Neuronal stem cell (in vitro differentiated cells): ENCODE data around the gene CD86.

Source experiments
- DNase-seq: peaks from one replicate; pipeline ENCODE4 v3.0.0-alpha.2; 2013; ENCODE audit warnings: low spot score
- H2AFZ ChIP-seq: one replicate; pipeline ENCODE4 v1.6.1; 2013; ENCODE audit warnings: mild to moderate bottlenecking, low read length, inconsistent platforms
- H2AK5ac ChIP-seq: 2 replicates; pipeline ENCODE4 v1.6.1; 2013; ENCODE audit warnings: low read depth, mild to moderate bottlenecking, inconsistent platforms, low read length, moderate library complexity, mixed read lengths
- H2BK120ac ChIP-seq: 2 replicates; pipeline ENCODE4 v1.6.1; 2013; ENCODE audit warnings: low read depth, mild to moderate bottlenecking, inconsistent platforms, low read length, moderate library complexity, mixed read lengths
- H2BK12ac ChIP-seq: one replicate; pipeline ENCODE4 v1.6.1; 2013; ENCODE audit warnings: low read length, inconsistent platforms
- H2BK15ac ChIP-seq: 2 replicates; pipeline ENCODE4 v1.6.1; 2013; ENCODE audit warnings: mild to moderate bottlenecking, low read length, inconsistent platforms, mixed read lengths
- H2BK5ac ChIP-seq: one replicate; pipeline ENCODE4 v1.6.1; 2013; ENCODE audit warnings: inconsistent platforms, mild to moderate bottlenecking, low read length, moderate library complexity
- H3K14ac ChIP-seq: one replicate; pipeline ENCODE4 v1.6.1; 2013; ENCODE audit warnings: low read length, inconsistent platforms
- H3K18ac ChIP-seq: 2 replicates; pipeline ENCODE4 v1.6.1; 2013; ENCODE audit warnings: low read length, inconsistent platforms
- H3K23ac ChIP-seq: 2 replicates; pipeline ENCODE4 v1.6.1; 2013; ENCODE audit warnings: low read depth, mild to moderate bottlenecking, mixed read lengths, low read length, inconsistent platforms; ENCODE audit not compliant: poor library complexity
- H3K27ac ChIP-seq: replicated peaks from 3 replicates; pipeline ENCODE4 v1.5.1; 2013; ENCODE audit warnings: low read length, inconsistent platforms
- H3K27me3 ChIP-seq, 3 experiments: 2 replicates each; pipeline ENCODE4 v1.6.1; 2013; ENCODE audit warnings: low read length in 3 of 3, mild to moderate bottlenecking in 2 of 3, inconsistent platforms in 1 of 3, low read depth in 1 of 3, mixed read lengths in 1 of 3, moderate library complexity in 1 of 3; ENCODE audit not compliant: control insufficient read depth in 3 of 3, insufficient read depth in 3 of 3
- H3K36me3 ChIP-seq, 2 donors: replicated peaks in 1 of 2; 2 replicates each; pipeline ENCODE4 v1.6.1; 2013; ENCODE audit warnings: low read length in 2 of 2; ENCODE audit not compliant: control insufficient read depth in 2 of 2, insufficient read depth in 2 of 2
- H3K4ac ChIP-seq: 2 replicates; pipeline ENCODE4 v1.6.1; 2013; ENCODE audit warnings: inconsistent platforms, mild to moderate bottlenecking, low read length, moderate library complexity
- H3K4me1 ChIP-seq, 2 donors: 1 replicate in 1 of 2; 2 replicates in 1 of 2; pipeline ENCODE4 v1.6.1; 2013; ENCODE audit warnings: low read length in 2 of 2, low read depth in 1 of 2; ENCODE audit not compliant: control insufficient read depth in 2 of 2, insufficient read depth in 1 of 2
- H3K4me2 ChIP-seq: one replicate; pipeline ENCODE4 v1.6.1; 2013; ENCODE audit warnings: mild to moderate bottlenecking, low read length, inconsistent platforms; ENCODE audit not compliant: insufficient read depth, poor library complexity, severe bottlenecking
- H3K4me3 ChIP-seq, 2 donors: 2 replicates each; pipeline ENCODE4 v1.5.1; 2013; ENCODE audit warnings: low read length in 2 of 2, mild to moderate bottlenecking in 2 of 2, inconsistent platforms in 1 of 2, moderate library complexity in 1 of 2
- H3K79me1 ChIP-seq: one replicate; pipeline ENCODE4 v1.6.1; 2013; ENCODE audit warnings: low read depth, mild to moderate bottlenecking, inconsistent platforms, low read length, moderate library complexity
- H3K9ac ChIP-seq: one replicate; pipeline ENCODE4 v1.6.1; 2013; ENCODE audit warnings: mild to moderate bottlenecking, low read depth, low read length, inconsistent platforms; ENCODE audit not compliant: poor library complexity
- H3K9me3 ChIP-seq, 2 donors: replicated peaks in 1 of 2; 2 replicates each; pipeline versions ENCODE3 to v1.6.1; 2013; ENCODE audit warnings: low read length in 2 of 2, mild to moderate bottlenecking in 2 of 2, inconsistent platforms in 1 of 2, low read depth in 1 of 2, mixed read lengths in 1 of 2, moderate library complexity in 1 of 2; ENCODE audit not compliant: control insufficient read depth in 2 of 2, insufficient read depth in 1 of 2
- H4K8ac ChIP-seq: one replicate; pipeline ENCODE4 v1.6.1; 2013; ENCODE audit warnings: low read depth, mild to moderate bottlenecking, inconsistent platforms, low read length, moderate library complexity
- H4K91ac ChIP-seq: one replicate; pipeline ENCODE4 v1.6.1; 2013; ENCODE audit warnings: low read length, low read depth, mild to moderate bottlenecking, inconsistent platforms; ENCODE audit not compliant: poor library complexity
- WGBS, 2 donors: extraction: QIAGEN DNeasy Blood & Tissue Kit; methylation state at CpG; one replicate each; pipeline ENCODE4 v1.1.7; 2013; ENCODE audit warnings: missing lambda C conversion rate in 2 of 2, mixed read lengths in 1 of 2; ENCODE audit not compliant: insufficient read length in 2 of 2, insufficient replicate concordance in 1 of 2; ENCODE audit errors: extremely low coverage in 2 of 2; 5-methylcytosine and 5-hydroxymethylcytosine counted together

Gene CD86

GRCh38 chr3:122052968-122053367 is 2.2 kb upstream of the CD86 start:
- H3K9ac ChIP-seq, result no peak overlapping the region
- no peak overlapping the region for H2BK15ac ChIP-seq
- H3K18ac ChIP-seq, result no peak overlapping the region
- no peak overlapping the region for H3K4ac ChIP-seq
- no peaks in the 10 kb centered on the region for H3K4me1 ChIP-seq
- no CpG with 5 or more reads among the region's 3 CpGs for WGBS, 2 donors
- H3K23ac ChIP-seq, result no peak overlapping the region
- no peak overlapping the region for H4K8ac ChIP-seq
- H2BK120ac ChIP-seq, result no peak overlapping the region
- H2BK12ac ChIP-seq, result no peak overlapping the region
- DNase-seq, result no peak
- H2BK5ac ChIP-seq, result no peak overlapping the region
- H3K9me3 ChIP-seq, result no peaks in the 10 kb centered on the region
- H2AK5ac ChIP-seq, result no peak overlapping the region
- H3K36me3 ChIP-seq, result no peaks in the 10 kb centered on the region
- no peak overlapping the region for H2AFZ ChIP-seq
- H3K27ac ChIP-seq, result no peak overlapping the region
- H3K4me3 ChIP-seq, result no peak overlapping the region
- H4K91ac ChIP-seq, result no peak overlapping the region
- no peaks in the 10 kb centered on the region for H3K27me3 ChIP-seq
- H3K79me1 ChIP-seq, result no peaks in the 10 kb centered on the region
- H3K4me2 ChIP-seq, result no peak overlapping the region
- H3K14ac ChIP-seq, result no peak overlapping the region

- Histone ChIP-seq H3K4me1 (no peaks in the 10 kb centered on the region), H3K27me3 (no peaks in the 10 kb centered on the region), H2AFZ (no peak overlapping the region), H3K36me3 (no peaks in the 10 kb centered on the region), H3K4me3 (no peak overlapping the region), H3K23ac (no peak overlapping the region), H3K14ac (no peak overlapping the region), H3K18ac (no peak overlapping the region), H3K27ac (no peak overlapping the region), H2BK120ac (no peak overlapping the region), H2BK12ac (no peak overlapping the region), H3K9me3 (no peaks in the 10 kb centered on the region), H3K4me2 (no peak overlapping the region), H3K9ac (no peak overlapping the region), H3K79me1 (no peaks in the 10 kb centered on the region), H2BK5ac (no peak overlapping the region), H3K4ac (no peak overlapping the region), H4K8ac (no peak overlapping the region), H2AK5ac (no peak overlapping the region), H4K91ac (no peak overlapping the region), H2BK15ac (no peak overlapping the region)
- no peak for DNase-seq
- no CpG with 5 or more reads among the region's 2 CpGs for WGBS, 2 donors
Measured at GRCh38 chr3:122057671-122058070, 2.5 kb downstream of the CD86 start.

- no peak overlapping the region for H3K4ac ChIP-seq
- no peak overlapping the region for H4K8ac ChIP-seq
- H3K27me3 ChIP-seq, result no peaks in the 10 kb centered on the region
- H3K4me3 ChIP-seq, result no peak overlapping the region
- H3K4me2 ChIP-seq, result no peak overlapping the region
- no peak overlapping the region for H2BK5ac ChIP-seq
- WGBS, 2 donors, result no CpG with 5 or more reads among the region's 1 CpG
- H3K79me1 ChIP-seq, result no peaks in the 10 kb centered on the region
- H2BK120ac ChIP-seq, result no peak overlapping the region
- no peak overlapping the region for H3K18ac ChIP-seq
- H2BK15ac ChIP-seq, result no peak overlapping the region
- no peak overlapping the region for H3K14ac ChIP-seq
- H2BK12ac ChIP-seq, result no peak overlapping the region
- no peaks in the 10 kb centered on the region for H3K9me3 ChIP-seq
- H4K91ac ChIP-seq, result no peak overlapping the region
- no peak overlapping the region for H3K27ac ChIP-seq
- H2AK5ac ChIP-seq, result no peak overlapping the region
- no peaks in the 10 kb centered on the region for H3K4me1 ChIP-seq
- no peak overlapping the region for H3K23ac ChIP-seq
- H3K9ac ChIP-seq, result no peak overlapping the region
- H3K36me3 ChIP-seq, result no peaks in the 10 kb centered on the region
- H2AFZ ChIP-seq, result no peak overlapping the region
- DNase-seq, result no peak
Measured at GRCh38 chr3:122058294-122058693, 3.1 kb downstream of the CD86 start.

GRCh38 chr3:122060040-122060698 is 5.0 kb downstream of the CD86 start:
- H4K91ac ChIP-seq, result no peak overlapping the region
- no peak overlapping the region for H3K4me3 ChIP-seq
- no peak overlapping the region for H2BK15ac ChIP-seq
- no peak overlapping the region for H4K8ac ChIP-seq
- H3K4me1 ChIP-seq, result no peaks in the 10 kb centered on the region
- no peak overlapping the region for H2AFZ ChIP-seq
- no peak overlapping the region for H3K23ac ChIP-seq
- H3K79me1 ChIP-seq, result no peaks in the 10 kb centered on the region
- no peak for DNase-seq
- no peak overlapping the region for H2BK12ac ChIP-seq
- no peak overlapping the region for H3K4ac ChIP-seq
- no peak overlapping the region for H2AK5ac ChIP-seq
- no peaks in the 10 kb centered on the region for H3K36me3 ChIP-seq
- H3K9ac ChIP-seq, result no peak overlapping the region
- H2BK5ac ChIP-seq, result no peak overlapping the region
- H3K27ac ChIP-seq, result no peak overlapping the region
- H3K18ac ChIP-seq, result no peak overlapping the region
- H3K14ac ChIP-seq, result no peak overlapping the region
- H3K9me3 ChIP-seq, result no peaks in the 10 kb centered on the region
- H3K4me2 ChIP-seq, result no peak overlapping the region
- no peak overlapping the region for H2BK120ac ChIP-seq
- H3K27me3 ChIP-seq, result no peaks in the 10 kb centered on the region
- no CpG with 5 or more reads among the region's 6 CpGs for WGBS, 2 donors
